GM19468 (cell line): ENCODE data around the gene NOS1AP.
"Not testable (repeated sequence)": the region's sequence is repeated elsewhere in the genome, so short reads cannot be mapped to it uniquely, and the experiment has no call there.

Experiments
- ATAC-seq: cut with Tn5 transposase; IDR thresholded peaks from one replicate; pipeline ENCODE4 v1.9.1; 2021; ENCODE audit warnings: mild to moderate bottlenecking, moderate library complexity, moderate number of reproducible peaks; ENCODE audit not compliant: unreplicated experiment; ENCODE audit errors: extremely low read depth

The NOS1AP gene

DNA sequence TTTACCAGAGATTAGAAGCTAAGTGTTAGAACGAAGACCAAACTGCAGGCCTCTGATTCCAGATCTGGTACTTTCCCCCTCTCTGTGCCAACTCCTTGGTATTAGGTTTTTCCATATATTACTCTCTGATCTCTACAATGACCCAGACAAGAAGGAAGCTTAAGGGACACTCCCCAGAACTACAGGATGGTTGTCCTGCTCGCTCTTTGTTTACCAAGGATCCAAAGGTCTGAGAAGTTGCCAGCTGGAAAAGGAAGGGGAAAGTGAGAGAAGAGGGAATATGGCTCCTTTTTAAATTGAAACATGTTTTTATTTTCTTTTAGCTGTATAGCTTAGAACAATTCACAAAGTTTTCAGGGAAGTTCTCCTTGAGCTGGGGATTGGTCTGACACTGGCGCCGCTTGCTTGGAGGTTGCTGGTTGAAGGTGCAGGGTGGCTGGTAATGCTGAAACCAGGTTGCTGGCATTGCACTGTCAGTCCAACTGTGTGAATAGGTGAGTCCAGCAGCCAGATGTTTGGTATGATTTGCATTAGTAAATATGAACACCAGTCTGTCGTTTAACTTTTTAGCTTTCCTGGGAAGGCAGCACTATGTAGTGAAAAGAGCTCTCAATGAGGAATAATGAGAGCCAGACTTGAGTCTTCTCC lies 89.3 kb downstream of the NOS1AP start:
- no peak for ATAC-seq

- no peak for ATAC-seq
Measured at GRCh38 chr1:162159515-162159914, 90.0 kb downstream of the NOS1AP start.

DNA sequence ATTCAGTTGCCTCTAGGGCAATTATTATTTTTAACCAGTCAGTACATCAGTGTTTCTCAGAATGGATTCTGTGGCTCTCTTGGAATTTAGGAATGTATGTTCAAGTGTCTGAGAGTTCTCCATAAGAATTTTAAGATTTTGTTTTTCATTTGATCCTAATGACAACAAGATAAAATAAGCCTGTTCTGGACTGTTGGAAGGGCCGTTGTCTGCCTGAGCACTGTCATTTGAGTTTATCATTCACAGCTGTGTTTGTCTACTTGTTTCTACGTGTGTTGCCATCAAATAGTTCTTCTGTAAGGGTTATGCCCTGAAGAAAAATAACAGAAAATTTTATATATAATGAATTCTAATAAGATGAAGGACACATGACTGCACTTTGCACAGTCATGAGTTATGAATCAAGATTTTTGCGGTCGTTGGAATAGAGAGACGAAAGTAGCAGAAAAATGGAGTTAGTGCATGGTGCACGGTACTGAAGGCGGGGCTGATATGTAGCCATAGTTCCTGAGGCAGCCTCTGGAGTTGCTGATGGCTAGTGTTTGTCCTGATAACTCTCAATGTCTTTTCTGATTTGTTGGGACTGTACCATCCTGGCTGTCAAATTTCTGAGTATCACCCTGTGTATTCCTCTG lies 92.5 kb downstream of the NOS1AP start:
- no peak for ATAC-seq

- no peak for ATAC-seq
Measured at GRCh38 chr1:162165528-162165927, 96.0 kb downstream of the NOS1AP start.

DNA sequence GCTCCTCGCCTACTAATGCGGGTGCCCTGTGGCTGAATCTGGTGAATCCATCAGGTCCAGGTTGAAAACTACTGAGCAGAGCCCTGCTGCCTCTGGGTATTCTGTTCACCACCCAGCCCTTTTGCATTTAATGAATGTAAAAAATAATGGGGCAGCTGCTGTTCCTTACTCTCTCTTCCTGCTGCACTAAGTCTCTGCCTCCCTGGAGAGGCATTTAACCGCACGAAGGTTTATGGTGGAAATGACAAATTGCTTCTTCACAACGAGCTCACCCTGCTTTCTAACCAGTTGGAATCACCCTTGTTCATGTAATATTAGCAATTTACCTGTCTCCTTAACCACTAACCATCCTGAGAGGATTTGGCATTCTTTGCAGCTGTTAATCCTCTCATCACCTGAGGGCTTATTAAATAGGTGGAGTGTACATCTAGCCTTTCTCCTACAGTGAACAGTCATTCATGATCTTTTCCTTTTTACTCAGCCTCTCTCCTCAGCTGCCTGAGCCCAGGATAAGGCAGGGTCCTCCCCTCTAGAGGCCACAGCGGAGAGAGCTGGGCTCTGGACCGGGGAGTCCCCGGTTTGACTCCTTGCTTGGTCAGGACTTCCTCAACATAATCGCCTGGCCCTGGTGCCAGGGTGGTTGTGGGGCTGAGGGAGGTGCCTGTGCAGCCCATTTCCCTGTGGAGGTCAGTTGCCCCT lies 97.6 kb downstream of the NOS1AP start:
- ATAC-seq = no peak

- no peak for ATAC-seq
Measured at GRCh38 chr1:162168261-162168660, 98.8 kb downstream of the NOS1AP start.

- no peak for ATAC-seq
Measured at GRCh38 chr1:162169031-162169790, 99.7 kb downstream of the NOS1AP start.

- ATAC-seq = no peak
Measured at GRCh38 chr1:162171111-162171510, 101.6 kb downstream of the NOS1AP start.

DNA sequence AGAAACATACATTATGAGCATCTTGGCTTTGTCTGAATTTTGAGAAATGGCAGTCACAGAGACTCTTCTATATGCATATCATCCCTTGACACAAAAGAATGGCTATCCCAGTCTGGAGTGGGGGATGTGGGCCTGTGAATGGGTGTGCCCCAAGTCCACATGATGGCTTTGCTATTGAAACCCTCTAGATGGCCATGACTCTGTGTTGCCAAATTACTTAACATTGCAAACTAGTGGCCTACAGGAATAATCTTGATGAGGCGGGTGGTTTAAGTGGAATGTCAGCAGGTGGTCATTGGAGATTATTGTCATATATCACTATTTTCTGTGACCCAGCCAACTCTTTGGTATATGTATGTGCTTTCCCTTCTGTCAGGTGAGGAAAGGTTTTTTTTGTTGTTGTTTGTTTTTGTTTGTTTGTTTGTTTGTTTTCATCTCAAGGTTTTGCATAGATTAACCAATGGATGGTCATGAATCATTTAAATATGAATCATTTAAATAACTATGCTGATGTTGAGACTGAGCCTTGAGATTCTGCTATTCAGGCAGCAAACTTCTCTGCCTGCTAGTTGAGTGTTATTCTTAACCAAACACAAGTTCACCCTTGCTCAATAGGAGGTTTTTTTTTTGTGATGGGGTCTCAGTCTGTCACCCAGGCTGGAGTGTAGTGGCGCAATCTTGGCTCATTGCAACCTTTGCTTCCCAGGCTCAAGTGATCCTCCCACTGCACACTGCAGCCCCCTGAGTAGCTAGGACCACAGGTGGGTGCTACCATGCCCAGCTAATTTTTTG lies 103.0 kb downstream of the NOS1AP start:
- ATAC-seq = no peak

DNA sequence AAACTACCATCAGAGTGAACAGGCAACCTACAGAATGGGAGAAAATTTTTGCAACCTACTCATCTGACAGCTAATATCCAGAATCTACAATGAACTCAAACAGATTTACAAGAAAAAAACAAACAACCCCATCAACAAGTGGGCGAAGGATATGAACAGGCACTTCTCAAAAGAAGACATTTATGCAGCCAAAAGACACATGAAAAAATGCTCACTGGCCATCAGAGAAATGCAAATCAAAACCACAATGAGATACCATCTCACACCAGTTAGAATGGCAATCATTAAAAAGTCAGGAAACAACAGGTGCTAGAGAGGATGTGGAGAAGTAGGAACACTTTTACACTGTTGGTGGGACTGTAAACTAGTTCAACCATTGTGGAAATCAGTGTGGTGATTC lies 104.1 kb downstream of the NOS1AP start:
- not testable (repeated sequence) for ATAC-seq

DNA sequence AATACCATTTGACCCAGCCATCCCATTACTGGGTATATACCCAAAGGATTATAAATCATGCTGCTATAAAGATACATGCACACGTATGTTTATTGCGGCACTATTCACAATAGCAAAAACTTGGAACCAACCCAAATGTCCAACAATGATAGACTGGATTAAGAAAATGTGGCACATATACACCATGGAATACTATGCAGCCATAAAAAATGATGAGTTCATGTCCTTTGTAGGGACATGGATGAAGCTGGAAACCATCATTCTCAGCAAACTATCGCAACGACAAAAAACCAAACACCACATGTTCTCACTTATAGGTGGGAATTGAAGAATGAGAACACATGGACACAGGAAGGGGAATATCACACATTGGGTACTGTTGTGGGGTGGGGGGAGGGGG lies 104.5 kb downstream of the NOS1AP start:
- not testable (repeated sequence) for ATAC-seq

DNA sequence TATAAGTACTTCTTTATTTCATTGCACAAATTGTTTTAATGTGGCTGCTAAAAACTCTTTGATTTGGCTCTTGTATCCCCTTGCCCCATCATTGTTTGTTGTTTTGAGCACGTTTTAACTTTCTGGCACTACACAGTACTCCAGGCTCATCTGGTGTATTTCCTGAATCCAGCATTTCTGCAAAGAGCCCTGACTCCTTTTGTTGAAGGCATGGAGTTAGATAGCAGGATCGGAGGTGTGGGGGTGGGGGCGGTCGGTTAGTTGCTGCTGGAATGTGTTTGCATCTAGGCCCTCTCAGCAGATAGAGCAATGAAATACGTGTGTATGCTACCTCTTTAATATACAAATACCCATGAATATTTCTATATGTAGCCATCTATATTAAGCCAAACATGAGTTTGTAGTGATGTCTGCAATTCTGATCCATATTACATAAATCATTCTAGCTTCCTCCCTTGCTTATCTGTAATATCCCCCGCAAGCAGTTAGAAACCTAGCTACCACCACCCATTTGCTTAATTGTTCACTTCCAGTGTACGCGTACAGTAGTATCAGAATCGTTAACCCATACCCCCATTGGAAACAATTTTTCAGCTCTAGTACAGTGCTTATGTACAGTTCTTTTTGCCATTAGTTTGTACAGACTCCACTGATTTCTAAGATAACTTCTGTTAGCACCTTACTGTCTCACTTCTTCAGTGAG lies 106.0 kb downstream of the NOS1AP start:
- ATAC-seq = no peak

DNA sequence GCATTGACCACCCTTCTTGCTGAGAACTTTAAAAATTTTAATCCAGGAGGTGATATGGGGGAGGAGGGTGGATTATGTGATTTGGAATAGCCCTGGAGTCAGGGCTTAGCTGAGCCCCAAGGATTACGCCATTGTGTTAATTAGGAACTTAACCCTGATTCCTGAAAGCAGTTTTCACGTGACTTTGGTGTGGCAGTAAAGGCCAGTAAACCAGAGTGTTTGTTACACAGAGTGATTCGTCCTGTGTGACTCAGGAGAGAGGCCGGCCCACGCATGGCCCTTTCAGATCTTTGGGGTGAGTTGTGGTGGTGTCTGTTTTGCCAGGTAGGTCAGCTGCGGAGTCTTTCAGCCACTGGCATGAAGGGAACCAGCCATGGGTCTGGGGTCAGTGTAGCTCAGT lies 107.6 kb downstream of the NOS1AP start:
- ATAC-seq = no peak

GRCh38 chr1:162178432-162178831 lies 108.9 kb downstream of the NOS1AP start:
- ATAC-seq = no peak

- ATAC-seq = no peak
Measured at GRCh38 chr1:162179121-162179520, 109.6 kb downstream of the NOS1AP start.

DNA sequence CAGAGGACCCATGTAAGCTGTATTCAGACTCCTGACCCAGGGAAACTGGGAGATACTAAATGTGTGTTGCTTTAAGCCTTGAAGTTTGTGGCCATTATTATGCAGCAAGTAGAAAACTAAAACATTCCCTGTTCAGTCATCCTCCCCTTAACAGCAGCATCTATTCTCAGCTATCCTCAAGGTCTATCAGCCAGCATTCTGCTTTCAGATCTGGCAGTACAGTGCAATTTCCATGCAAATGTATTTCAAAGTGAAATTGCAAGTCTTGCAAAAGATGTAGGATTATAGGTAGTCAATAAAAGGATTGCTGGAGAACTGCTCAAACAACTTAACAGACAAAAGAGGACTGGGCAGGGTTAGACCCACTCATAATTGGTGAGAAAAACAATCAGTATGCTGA lies 111.3 kb downstream of the NOS1AP start:
- ATAC-seq = no peak

DNA sequence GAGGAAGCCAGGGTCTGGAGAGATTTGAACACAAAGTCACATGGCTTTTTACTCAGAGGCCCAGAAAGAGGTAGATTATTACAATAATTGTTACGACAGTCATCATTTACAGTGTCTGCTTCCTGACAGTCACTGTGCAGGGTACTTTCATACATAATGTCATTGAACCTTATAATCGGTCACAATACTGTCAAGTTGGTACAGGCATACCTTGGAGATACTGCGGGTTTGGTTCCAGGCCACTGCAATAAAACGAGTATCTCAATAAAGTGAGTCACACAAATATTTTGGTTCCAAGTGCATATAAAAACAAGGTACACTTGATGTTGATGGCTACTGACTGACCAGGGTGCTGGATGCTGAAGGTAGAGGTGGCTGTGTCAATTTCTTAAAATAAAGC lies 112.6 kb downstream of the NOS1AP start:
- ATAC-seq = no peak

DNA sequence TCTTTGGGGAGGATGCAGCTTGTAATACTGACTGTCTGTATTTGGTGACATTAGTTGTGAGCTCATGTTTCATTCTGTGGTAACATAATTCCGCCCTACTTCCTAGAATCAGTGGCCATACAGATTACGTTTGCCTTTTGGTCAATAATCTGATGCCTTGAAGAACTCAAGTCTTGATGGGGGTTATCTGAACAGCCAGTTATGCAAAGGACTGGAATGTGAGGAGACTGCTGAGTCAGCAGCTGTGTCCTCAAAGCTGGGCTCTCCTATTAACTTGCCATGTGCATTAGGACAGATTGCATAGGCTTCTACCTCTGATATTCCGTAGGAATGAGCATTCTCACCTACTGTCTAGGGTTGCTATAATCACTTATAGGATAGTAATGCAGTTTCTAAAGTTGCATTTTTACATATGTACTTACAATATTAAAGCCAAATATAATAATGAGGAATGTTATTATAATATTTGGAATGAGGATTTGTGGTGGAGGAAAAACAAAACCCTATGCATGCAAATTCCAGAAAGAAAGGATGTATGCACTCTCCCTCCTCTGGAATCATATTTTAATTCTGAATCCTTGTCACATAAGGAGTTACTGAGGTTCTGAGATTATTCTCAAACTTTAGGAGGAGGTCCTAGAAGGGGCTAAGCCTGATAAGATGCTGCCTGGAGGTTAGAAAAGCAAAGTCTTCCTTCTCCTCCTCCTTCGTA lies 116.0 kb downstream of the NOS1AP start:
- no peak for ATAC-seq

GRCh38 chr1:162186026-162186374 lies 116.5 kb downstream of the NOS1AP start:
- no peak for ATAC-seq
